Stomach (tissue), 4 donors: ENCODE data around the gene SFMBT2.

Experiments used
- EP300 ChIP-seq: sonication (generic); formaldehyde crosslinking; IDR thresholded peaks from one replicate; pipeline ENCODE4 v1.6.1; 2017; ENCODE audit warnings: antibody characterized with exemption
- POLR2AphosphoS5 ChIP-seq, 3 donors: sonication (generic); formaldehyde crosslinking; IDR thresholded peaks; one replicate each; pipeline ENCODE4 v1.6.1; 2016; ENCODE audit warnings: antibody characterized with exemption in 3 of 3
- TF ChIP-seq, protein P1 (sequence below), 7 experiments: fragments of 450-650 bp in 4 of 7; fragments of 200-600 bp in 3 of 7; sonication (generic) in 3 of 7; IDR thresholded peaks; one replicate each; pipeline ENCODE4 v1.5.1; 2016 to 2019; ENCODE audit warnings: antibody characterized with exemption in 7 of 7, control low read depth in 2 of 7, mild to moderate bottlenecking in 1 of 7

- TF ChIP-seq, protein P1, sequence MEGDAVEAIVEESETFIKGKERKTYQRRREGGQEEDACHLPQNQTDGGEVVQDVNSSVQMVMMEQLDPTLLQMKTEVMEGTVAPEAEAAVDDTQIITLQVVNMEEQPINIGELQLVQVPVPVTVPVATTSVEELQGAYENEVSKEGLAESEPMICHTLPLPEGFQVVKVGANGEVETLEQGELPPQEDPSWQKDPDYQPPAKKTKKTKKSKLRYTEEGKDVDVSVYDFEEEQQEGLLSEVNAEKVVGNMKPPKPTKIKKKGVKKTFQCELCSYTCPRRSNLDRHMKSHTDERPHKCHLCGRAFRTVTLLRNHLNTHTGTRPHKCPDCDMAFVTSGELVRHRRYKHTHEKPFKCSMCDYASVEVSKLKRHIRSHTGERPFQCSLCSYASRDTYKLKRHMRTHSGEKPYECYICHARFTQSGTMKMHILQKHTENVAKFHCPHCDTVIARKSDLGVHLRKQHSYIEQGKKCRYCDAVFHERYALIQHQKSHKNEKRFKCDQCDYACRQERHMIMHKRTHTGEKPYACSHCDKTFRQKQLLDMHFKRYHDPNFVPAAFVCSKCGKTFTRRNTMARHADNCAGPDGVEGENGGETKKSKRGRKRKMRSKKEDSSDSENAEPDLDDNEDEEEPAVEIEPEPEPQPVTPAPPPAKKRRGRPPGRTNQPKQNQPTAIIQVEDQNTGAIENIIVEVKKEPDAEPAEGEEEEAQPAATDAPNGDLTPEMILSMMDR (IDR thresholded peaks at IDR 0.05), result no peak
- TF ChIP-seq POLR2AphosphoS5 (IDR thresholded peaks at IDR 0.05), result no peak
- TF ChIP-seq EP300, result no peak
Observed at GRCh38 chr10:7300384-7300971, 110.4 kb downstream of the SFMBT2 start.
